Cardiac fibroblast (primary cell): ENCODE data around the gene AGBL4.

ENCODE experiments used
- DNase-seq, 2 donors: peaks; one replicate each; pipeline versions ENCODE4 v3.0.0 to v3.0.0-alpha.2; 2010; ENCODE audit warnings: low read depth in 2 of 2
- H3K4me3 ChIP-seq, 2 donors: replicated peaks in 1 of 2; 1 replicate in 1 of 2; 2 replicates in 1 of 2; pipeline ENCODE4 v1.5.1; 2011; ENCODE audit warnings: low read depth in 2 of 2, low read length in 2 of 2, mild to moderate bottlenecking in 2 of 2, moderate library complexity in 1 of 2
- TF ChIP-seq, protein P1 (sequence below): IDR thresholded peaks from one replicate; pipeline ENCODE4 v1.5.1; 2011; ENCODE audit warnings: low read depth, mild to moderate bottlenecking, low read length, inconsistent platforms

Gene AGBL4

DNA sequence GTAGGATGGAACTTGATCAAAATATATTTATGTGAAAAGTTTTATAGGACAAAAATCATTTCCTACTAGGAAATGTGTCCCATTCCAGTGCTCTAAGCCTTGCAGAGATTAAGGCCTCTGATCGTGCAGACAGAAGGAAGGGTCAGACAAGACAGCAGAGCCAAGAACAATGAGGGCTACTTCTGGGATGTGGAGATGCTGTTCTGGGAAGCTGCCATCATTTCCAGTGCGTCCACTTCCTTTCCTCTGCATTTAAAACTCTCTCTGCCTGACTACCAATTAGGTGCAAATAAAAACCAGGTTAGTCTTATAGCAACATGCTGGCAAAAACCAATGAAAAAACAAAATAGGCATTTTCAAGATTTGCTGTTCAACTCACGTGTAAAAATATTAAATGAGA is 1283.1 kb downstream of the AGBL4 start:
- TF ChIP-seq, protein P1, sequence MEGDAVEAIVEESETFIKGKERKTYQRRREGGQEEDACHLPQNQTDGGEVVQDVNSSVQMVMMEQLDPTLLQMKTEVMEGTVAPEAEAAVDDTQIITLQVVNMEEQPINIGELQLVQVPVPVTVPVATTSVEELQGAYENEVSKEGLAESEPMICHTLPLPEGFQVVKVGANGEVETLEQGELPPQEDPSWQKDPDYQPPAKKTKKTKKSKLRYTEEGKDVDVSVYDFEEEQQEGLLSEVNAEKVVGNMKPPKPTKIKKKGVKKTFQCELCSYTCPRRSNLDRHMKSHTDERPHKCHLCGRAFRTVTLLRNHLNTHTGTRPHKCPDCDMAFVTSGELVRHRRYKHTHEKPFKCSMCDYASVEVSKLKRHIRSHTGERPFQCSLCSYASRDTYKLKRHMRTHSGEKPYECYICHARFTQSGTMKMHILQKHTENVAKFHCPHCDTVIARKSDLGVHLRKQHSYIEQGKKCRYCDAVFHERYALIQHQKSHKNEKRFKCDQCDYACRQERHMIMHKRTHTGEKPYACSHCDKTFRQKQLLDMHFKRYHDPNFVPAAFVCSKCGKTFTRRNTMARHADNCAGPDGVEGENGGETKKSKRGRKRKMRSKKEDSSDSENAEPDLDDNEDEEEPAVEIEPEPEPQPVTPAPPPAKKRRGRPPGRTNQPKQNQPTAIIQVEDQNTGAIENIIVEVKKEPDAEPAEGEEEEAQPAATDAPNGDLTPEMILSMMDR: no peak
- DNase-seq: no peak
- no peak overlapping the region for H3K4me3 ChIP-seq

DNA sequence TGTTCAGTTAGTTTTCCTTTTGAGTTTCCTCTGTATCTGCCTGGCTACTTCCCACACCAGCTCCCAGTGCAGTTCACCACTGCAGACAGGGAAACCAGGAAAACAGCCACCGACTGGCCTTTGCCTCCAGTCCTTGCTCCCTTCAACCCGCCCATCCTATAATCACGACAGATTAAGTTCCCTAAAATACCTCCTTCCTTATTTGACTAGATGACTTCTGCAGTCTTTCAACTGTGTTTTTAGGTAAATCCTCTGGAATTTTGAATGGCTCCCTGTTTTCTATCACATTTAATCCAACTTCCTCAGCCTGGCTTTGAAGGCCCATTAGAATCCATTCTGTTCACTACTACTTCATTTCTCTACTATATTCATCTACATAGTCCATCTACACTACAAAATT is 1284.7 kb downstream of the AGBL4 start:
- no peak for DNase-seq
- H3K4me3 ChIP-seq: no peak overlapping the region
- TF ChIP-seq, protein P1: no peak

DNA sequence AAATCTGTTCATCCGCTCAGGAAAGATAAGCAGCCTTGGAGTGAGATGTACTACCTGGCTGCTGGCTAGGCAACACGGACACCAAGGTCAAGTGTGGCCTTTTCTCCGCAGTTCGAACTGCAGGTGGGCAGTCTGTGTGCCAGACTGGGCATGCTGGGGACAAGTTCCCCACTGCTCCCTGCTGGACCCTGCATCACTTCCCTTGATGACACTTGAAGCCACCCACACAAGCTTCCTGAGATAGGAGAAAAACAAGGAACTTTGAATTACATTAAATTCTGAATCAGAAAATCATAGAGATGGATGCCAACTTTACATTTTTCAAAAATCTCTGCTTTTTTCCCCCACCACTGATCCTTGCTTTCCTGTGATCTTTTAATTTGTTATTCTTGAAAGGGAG is 1285.4 kb downstream of the AGBL4 start:
- no peak for DNase-seq
- H3K4me3 ChIP-seq: no peak overlapping the region
- TF ChIP-seq, protein P1: no peak

DNA sequence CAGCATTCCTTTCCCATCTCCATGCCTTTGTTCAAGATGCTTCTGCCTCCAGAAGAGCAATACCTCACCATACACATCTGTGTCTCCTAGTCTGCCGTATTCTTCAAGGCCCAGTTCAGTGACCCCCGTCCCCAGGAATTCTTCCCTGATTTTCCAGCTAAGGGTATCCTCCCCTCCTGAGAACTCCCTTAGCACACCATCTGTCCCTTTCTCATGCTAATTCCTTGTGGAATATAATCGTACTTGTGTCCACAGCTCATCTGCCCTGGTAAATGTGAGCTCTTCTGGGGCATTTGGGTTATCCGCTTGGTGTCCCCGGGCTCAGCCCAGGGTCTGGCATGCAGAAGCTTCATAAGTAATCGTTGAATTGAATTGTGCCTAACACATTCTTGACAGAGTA is 1288.0 kb downstream of the AGBL4 start:
- no peak overlapping the region for H3K4me3 ChIP-seq
- DNase-seq: no peak
- TF ChIP-seq, protein P1: no peak

DNA sequence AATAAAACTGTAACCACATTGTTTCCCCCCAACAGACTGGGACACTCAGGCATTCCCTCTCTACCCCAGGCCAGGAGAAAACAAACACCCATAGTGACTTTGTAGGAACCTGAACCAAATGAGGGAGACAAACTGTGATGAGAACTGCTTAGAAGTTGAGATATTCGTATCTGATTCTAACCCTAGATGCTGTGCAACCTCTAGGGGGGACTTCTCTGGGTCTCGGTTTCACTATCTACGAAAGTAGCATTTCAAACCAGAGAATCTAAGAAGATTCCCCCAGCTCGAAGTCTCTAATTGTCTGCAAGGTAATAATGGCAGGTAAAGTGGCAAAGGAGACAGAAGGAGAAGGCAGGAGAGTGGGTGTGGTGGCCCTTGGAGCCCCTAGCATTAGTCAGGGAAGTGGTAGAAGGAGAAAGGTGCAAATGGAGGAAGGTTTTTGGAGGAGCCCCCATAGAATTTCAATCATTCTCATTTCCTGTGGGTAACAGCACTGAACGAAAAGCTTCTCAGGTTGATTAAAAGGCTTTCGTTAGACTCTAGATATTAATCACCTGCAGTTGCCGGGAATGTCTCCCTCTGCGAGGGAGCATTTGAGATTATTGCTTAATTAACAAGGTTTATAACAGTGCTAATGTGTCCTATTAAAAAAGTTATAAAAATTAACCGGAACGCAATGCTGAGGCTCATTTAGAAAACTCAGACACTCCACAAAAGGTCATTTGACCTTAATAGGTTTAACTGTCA is 1293.4 kb downstream of the AGBL4 start:
- H3K4me3 ChIP-seq: no peak overlapping the region
- no peak for DNase-seq
- TF ChIP-seq, protein P1: no peak

DNA sequence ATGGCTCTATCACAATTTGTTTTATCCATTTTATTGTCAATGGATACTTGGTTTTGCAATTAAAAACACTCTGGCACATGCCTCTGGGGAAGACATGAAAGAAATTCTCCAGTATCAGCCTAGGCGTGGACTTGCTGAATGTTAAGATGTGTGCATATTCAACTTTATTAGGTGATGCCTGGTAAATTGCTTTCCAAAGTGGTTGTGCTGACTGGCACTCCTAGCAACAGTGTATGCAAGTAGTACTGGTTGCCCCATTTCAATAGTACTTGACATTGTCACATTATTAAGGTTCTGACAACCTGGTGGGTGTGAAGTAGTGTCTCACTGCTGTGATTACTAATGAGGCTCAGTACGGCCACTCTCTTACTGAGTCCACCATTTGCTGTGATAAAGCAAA is 1295.2 kb downstream of the AGBL4 start:
- TF ChIP-seq, protein P1: no peak
- no peak overlapping the region for H3K4me3 ChIP-seq
- DNase-seq: no peak

DNA sequence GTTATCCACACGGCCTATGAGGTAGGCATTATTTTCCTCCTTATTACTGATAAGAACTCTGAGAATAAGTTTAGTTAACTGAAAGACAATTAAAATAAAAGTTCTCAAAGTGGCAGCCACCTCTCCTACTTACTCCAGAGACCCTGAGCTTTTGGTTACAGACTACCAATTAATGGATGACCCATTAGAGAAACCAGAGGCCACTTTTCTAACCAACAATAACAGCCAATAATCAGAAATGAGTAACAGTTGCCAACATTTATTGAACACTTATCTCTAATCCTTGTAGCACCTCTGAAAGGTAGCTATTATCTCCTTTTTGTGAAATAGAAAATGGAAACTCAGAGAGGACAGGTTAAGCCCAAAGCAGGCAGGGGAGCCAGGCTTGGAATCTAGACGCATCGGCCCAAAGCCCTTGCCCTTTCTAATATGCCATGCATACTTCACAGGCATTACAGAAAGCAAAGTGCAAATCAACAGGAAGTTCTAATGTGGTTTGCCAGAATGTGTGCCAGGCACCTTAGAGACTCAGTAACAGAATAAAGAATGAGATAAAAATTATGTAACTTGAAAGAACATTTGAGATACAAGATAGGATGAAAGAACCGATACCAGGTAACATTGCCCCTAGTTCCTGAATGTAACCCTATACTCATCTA is 1297.1 kb downstream of the AGBL4 start:
- no peak overlapping the region for H3K4me3 ChIP-seq
- TF ChIP-seq, protein P1: no peak
- no peak for DNase-seq
